H1 (cell line): ENCODE measurements around the gene SPATA19. TPM values are rescaled to one million over a fixed set of nuclear protein-coding genes. Genes with fewer than 3 reads are reported as not detected.

Experiments used
- CTCF ChIA-PET: fragments of 300-600 bp; sonication (Branson Sonifier 250); formaldehyde crosslinking; loops from one replicate; lab custom pipeline; 2021; ENCODE audit not compliant: partially characterized antibody; lab: Charles Lee
- POLR2A ChIA-PET: fragments of 300-600 bp; sonication (Branson Sonifier 250); formaldehyde crosslinking; loops from one replicate; lab custom pipeline; 2021; ENCODE audit warnings: inconsistent platforms; ENCODE audit not compliant: partially characterized antibody; lab: Charles Lee
- DNase-seq, 2 experiments: peaks; one replicate each; pipeline versions ENCODE4 v3.0.0 to v3.0.0-alpha.2; 2010 to 2022; ENCODE audit warnings: low spot score in 2 of 2, low read depth in 1 of 2, mixed read lengths in 1 of 2
- FAIRE-seq: peaks from 2 replicates; lab custom pipeline; 2011; peaks lifted over from hg19 to GRCh38; lab: Jason Lieb, UNC
- H2AFZ ChIP-seq: 2 replicates; pipeline ENCODE4 v1.8.1; 2012; ENCODE audit warnings: low read length, inconsistent platforms
- H2AK5ac ChIP-seq: 2 replicates; pipeline ENCODE4 v1.6.1; 2013; ENCODE audit warnings: low read depth, low read length
- H2BK120ac ChIP-seq: replicated peaks from 2 replicates; pipeline ENCODE3; 2013; ENCODE audit warnings: low read depth, low read length, inconsistent platforms
- H2BK12ac ChIP-seq: 2 replicates; pipeline ENCODE4 v1.6.1; 2013; ENCODE audit warnings: low read depth, low read length
- H2BK15ac ChIP-seq: 2 replicates; pipeline ENCODE4 v1.6.1; 2013; ENCODE audit warnings: low read length
- H2BK20ac ChIP-seq: 2 replicates; pipeline ENCODE4 v1.6.1; 2013; ENCODE audit warnings: low read length
- H2BK5ac ChIP-seq: 2 replicates; pipeline ENCODE4 v1.6.1; 2013; ENCODE audit warnings: low read depth, low read length
- H3K14ac ChIP-seq: 2 replicates; pipeline ENCODE4 v1.6.1; 2013; ENCODE audit warnings: inconsistent platforms; ENCODE audit not compliant: insufficient read length
- H3K18ac ChIP-seq: 2 replicates; pipeline ENCODE4 v1.6.1; 2013; ENCODE audit warnings: low read length; ENCODE audit errors: extremely low read depth
- H3K23ac ChIP-seq: 2 replicates; pipeline ENCODE4 v1.6.1; 2013; ENCODE audit warnings: inconsistent platforms; ENCODE audit not compliant: insufficient read length
- H3K23me2 ChIP-seq: 2 replicates; pipeline ENCODE4 v1.6.1; 2013; ENCODE audit warnings: low read depth, low read length
- H3K27ac ChIP-seq: 2 replicates; pipeline ENCODE4 v1.6.1; 2011; ENCODE audit warnings: low read depth, low read length, inconsistent platforms
- H3K27me3 ChIP-seq, 4 experiments: replicated peaks in 1 of 4; 1 replicate in 1 of 4; 2 replicates in 3 of 4; pipeline versions ENCODE4 v1.6.1 to v1.8.1; 2011 to 2013; ENCODE audit warnings: low read length in 3 of 4, mild to moderate bottlenecking in 3 of 4, inconsistent platforms in 2 of 4, mixed read lengths in 2 of 4, moderate library complexity in 1 of 4; ENCODE audit not compliant: control insufficient read depth in 3 of 4, insufficient read depth in 3 of 4; ENCODE audit errors: extremely low read depth in 1 of 4
- H3K36me3 ChIP-seq, 4 experiments: 2 replicates each; pipeline versions ENCODE4 v1.6.1 to v1.8.1; 2011 to 2013; ENCODE audit warnings: mild to moderate bottlenecking in 4 of 4, low read length in 3 of 4, moderate library complexity in 2 of 4, control low read depth in 1 of 4, inconsistent platforms in 1 of 4; ENCODE audit not compliant: insufficient read depth in 4 of 4, control insufficient read depth in 2 of 4
- H3K4ac ChIP-seq: replicated peaks from 2 replicates; pipeline ENCODE3; 2013; ENCODE audit warnings: low read length, low read depth, mixed read lengths, inconsistent platforms; ENCODE audit not compliant: insufficient read length
- H3K4me1 ChIP-seq, 4 experiments: replicated peaks in 1 of 4; 1 replicate in 1 of 4; 2 replicates in 3 of 4; pipeline versions ENCODE4 v1.6.1 to v1.8.1; 2011 to 2013; ENCODE audit warnings: low read length in 3 of 4, inconsistent platforms in 2 of 4, mixed read lengths in 1 of 4; ENCODE audit not compliant: insufficient read depth in 4 of 4, control insufficient read depth in 3 of 4
- H3K4me2 ChIP-seq, 2 experiments: 2 replicates each; pipeline versions ENCODE4 v1.6.1 to v1.8.1; 2011 to 2013; ENCODE audit warnings: low read depth in 2 of 2, low read length in 2 of 2, control low read depth in 1 of 2, inconsistent platforms in 1 of 2, mild to moderate bottlenecking in 1 of 2; ENCODE audit not compliant: insufficient read depth in 1 of 2
- H3K4me3 ChIP-seq, 4 experiments: fragments of 200-600, 300-600 bp in 1 of 4; sonication (generic), shearing (Covaris generic), sonication (Bioruptor Twin) in 1 of 4; 2 replicates each; pipeline versions ENCODE4 v1.5.1 to v1.8.1; 2011 to 2016; ENCODE audit warnings: low read length in 4 of 4, low read depth in 3 of 4, control low read depth in 2 of 4, inconsistent platforms in 2 of 4, mild to moderate bottlenecking in 2 of 4, mixed read lengths in 1 of 4, moderate library complexity in 1 of 4; ENCODE audit not compliant: insufficient read depth in 2 of 4; ENCODE audit errors: extremely low read depth in 1 of 4
- H3K56ac ChIP-seq: replicated peaks from 2 replicates; pipeline ENCODE3; 2013; ENCODE audit warnings: low read depth, mild to moderate bottlenecking, mixed read lengths, low read length, inconsistent platforms; ENCODE audit not compliant: insufficient read length
- H3K79me1 ChIP-seq: 2 replicates; pipeline ENCODE4 v1.6.1; 2013; ENCODE audit warnings: low read depth, low read length, control low read depth
- H3K79me2 ChIP-seq, 2 experiments: 2 replicates each; pipeline versions ENCODE4 v1.6.1 to v1.8.1; 2012 to 2013; ENCODE audit warnings: low read length in 2 of 2, mild to moderate bottlenecking in 2 of 2, inconsistent platforms in 1 of 2; ENCODE audit not compliant: insufficient read depth in 2 of 2, control insufficient read depth in 1 of 2
- H3K9ac ChIP-seq, 4 experiments: replicated peaks in 1 of 4; 1 replicate in 1 of 4; 2 replicates in 3 of 4; pipeline versions ENCODE4 v1.6.1 to v1.8.1; 2011 to 2013; ENCODE audit warnings: low read depth in 3 of 4, low read length in 3 of 4, control low read depth in 2 of 4, mild to moderate bottlenecking in 2 of 4, moderate library complexity in 2 of 4, inconsistent platforms in 1 of 4; ENCODE audit errors: extremely low read depth in 1 of 4
- H3K9me3 ChIP-seq, 2 experiments: 2 replicates each; pipeline versions ENCODE4 v1.6.1 to v1.8.1; 2012 to 2013; ENCODE audit warnings: mild to moderate bottlenecking in 2 of 2, moderate library complexity in 2 of 2, control low read depth in 1 of 2, inconsistent platforms in 1 of 2, low read depth in 1 of 2, low read length in 1 of 2, mixed read lengths in 1 of 2; ENCODE audit not compliant: insufficient read depth in 2 of 2
- H4K20me1 ChIP-seq, 2 experiments: replicated peaks in 1 of 2; 2 replicates each; pipeline versions ENCODE3 to v1.8.1; 2011 to 2013; ENCODE audit warnings: inconsistent platforms in 2 of 2, low read length in 2 of 2, mild to moderate bottlenecking in 1 of 2; ENCODE audit not compliant: insufficient read depth in 2 of 2, control insufficient read depth in 1 of 2
- H4K5ac ChIP-seq: 2 replicates; pipeline ENCODE4 v1.6.1; 2013; ENCODE audit warnings: low read length, low read depth, mixed read lengths, inconsistent platforms; ENCODE audit not compliant: insufficient read length
- H4K8ac ChIP-seq: 2 replicates; pipeline ENCODE4 v1.8.0; 2013; ENCODE audit warnings: mild to moderate bottlenecking, moderate library complexity, low read length, inconsistent platforms; ENCODE audit not compliant: insufficient read depth; ENCODE audit errors: extremely low read depth
- H4K91ac ChIP-seq: replicated peaks from 2 replicates; pipeline ENCODE3; 2013; ENCODE audit warnings: low read length, mixed read lengths, inconsistent platforms; ENCODE audit not compliant: insufficient read length
- CHD2 ChIP-seq: IDR thresholded peaks from 2 replicates; pipeline ENCODE4 v1.6.1; 2012; ENCODE audit warnings: low read length, improper control_type of control experiment
- GABPA ChIP-seq: IDR thresholded peaks from 2 replicates; pipeline ENCODE4 v1.6.1; 2011; ENCODE audit warnings: mild to moderate bottlenecking, low read length, moderate library complexity, borderline replicate concordance; ENCODE audit not compliant: insufficient read depth
- SIX5 ChIP-seq: IDR thresholded peaks from 2 replicates; pipeline ENCODE4 v1.6.1; 2011; ENCODE audit warnings: mild to moderate bottlenecking, low read depth, low read length
- TEAD4 ChIP-seq: IDR thresholded peaks from 2 replicates; pipeline ENCODE4 v1.6.1; 2012; ENCODE audit warnings: low read depth, low read length, inconsistent platforms, mixed read lengths
- WGBS, 2 experiments: shearing (Covaris generic) in 1 of 2; methylation state at CpG; one replicate each; pipeline versions ENCODE4 v1.1.6 to v1.1.7; 2013 to 2015; ENCODE audit warnings: low lambda C conversion rate in 2 of 2, mixed read lengths in 2 of 2, inconsistent platforms in 1 of 2, low coverage in 1 of 2, missing lambda C conversion rate in 1 of 2; ENCODE audit not compliant: insufficient replicate concordance in 2 of 2, insufficient coverage in 1 of 2, insufficient read length in 1 of 2; ENCODE audit errors: extremely low coverage in 1 of 2, missing lambda C conversion rate in 1 of 2; 5-methylcytosine and 5-hydroxymethylcytosine counted together
- polyA plus RNA-seq, 7 experiments: library from polyadenylated mRNA; depleted of rRNA in 3 of 7; stranded (reverse) in 5 of 7; unstranded in 2 of 7; fragments of >200 nt in 5 of 7; fragments of 200-250 nt in 2 of 7; gene quantifications; 1 replicate in 5 of 7; 2 replicates in 1 of 7; 4 replicates in 1 of 7; pipeline versions ENCODE4 v1.2.1 to v1.2.3, GENCODE V29; 2011 to 2013; ENCODE audit warnings: missing spikeins in 2 of 7, mixed read lengths in 2 of 7
- total RNA-seq: library from RNA; stranded (reverse); fragmentation: NEBNext Ultra II Directional; extraction: Animal tissue kit (Norgen Biotek cat#: 25700); gene quantifications from 2 replicates; pipeline ENCODE4 v1.2.1, GENCODE V29; 2021
- TF ChIP-seq, protein P1 (sequence below): IDR thresholded peaks from 2 replicates; pipeline ENCODE4 v1.6.1; 2012; ENCODE audit warnings: inconsistent platforms
- TF ChIP-seq, protein P2 (sequence below): IDR thresholded peaks from 2 replicates; pipeline ENCODE4 v1.6.1; 2012; ENCODE audit warnings: inconsistent platforms

SPATA19 gene
- total and polyA plus RNA-seq, 2 of the 8 experiments (the other 6 are each of a cell fraction or from before 2014, with no cell fraction given) = not detected

DNA sequence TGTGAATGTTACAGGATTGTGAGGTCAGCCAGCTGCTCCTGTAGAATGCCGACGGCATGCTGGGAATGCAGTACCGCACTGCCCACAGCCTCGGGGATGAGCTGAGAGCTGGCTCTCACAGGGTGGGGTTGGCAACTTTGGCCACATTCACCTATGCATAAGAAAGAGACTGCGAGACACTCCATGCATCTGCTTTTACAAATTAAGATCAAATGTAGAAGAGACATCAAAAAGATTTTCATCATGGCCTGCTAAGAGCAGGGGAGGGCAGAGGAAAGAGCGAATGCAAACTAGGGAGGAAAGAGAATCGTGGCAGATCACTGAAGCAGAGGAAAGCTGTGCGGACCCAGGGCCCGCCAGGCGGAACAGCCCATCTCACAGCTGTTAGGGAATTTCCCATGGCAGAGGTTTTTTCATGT is 49.8 kb upstream of the SPATA19 start:
- Histone ChIP-seq H3K27me3 (no peaks in the 10 kb centered on the region; a peak in 2 of 7 replicates), H3K23ac (no peak overlapping the region), H3K79me2 (no peaks in the 10 kb centered on the region), H3K4me3 (no peak overlapping the region), H3K56ac (no peak overlapping the region), H4K5ac (no peak overlapping the region), H3K23me2 (0 out of 2 replicates have a peak, but pooled peaks cover 2% of the 10 kb centered on the region), H2BK120ac (no peak overlapping the region), H2BK5ac (no peak overlapping the region), H3K14ac (no peak overlapping the region), H3K18ac (no peak overlapping the region), H2BK12ac (no peak overlapping the region), H4K20me1 (no peaks in the 10 kb centered on the region), H2BK20ac (no peak overlapping the region), H3K4ac (no peak overlapping the region), H3K36me3 (peaks cover 0 to 2% (median 0%) of the 10 kb centered on the region in 4 experiments; a peak in 1 of 8 replicates), H3K27ac (no peak overlapping the region), H2AK5ac (no peak overlapping the region), H4K8ac (no peak overlapping the region), H4K91ac (no peak overlapping the region), H3K79me1 (no peaks in the 10 kb centered on the region), H3K9me3 (no peaks in the 10 kb centered on the region), H2BK15ac (no peak overlapping the region), H3K4me1 (peaks cover 7 to 18% (median 11%) of the 10 kb centered on the region in 4 experiments), H3K9ac (no peak overlapping the region), H3K4me2 (peak overlapping the region; percentile 9 to 20; a peak in 3 of 4 replicates), H2AFZ (no peak overlapping the region)
- ChIA-PET POLR2A (interaction anchor here (1.2 to 1.6 kb wide), 2 partner anchors 9 to 10 kb away, joined by 3 to 4 read pairs; no protein-coding TSS in a partner anchor), CTCF (interaction anchor here (1.4 kb wide), 1 partner anchor 31 kb away, joined by 6 read pairs; no protein-coding TSS in a partner anchor)
- DNase-seq = peak in 1 of 2 experiments; percentile 54
- FAIRE-seq = peak; percentile 28
- TF ChIP-seq GABPA = no peak
- TF ChIP-seq, protein P1, sequence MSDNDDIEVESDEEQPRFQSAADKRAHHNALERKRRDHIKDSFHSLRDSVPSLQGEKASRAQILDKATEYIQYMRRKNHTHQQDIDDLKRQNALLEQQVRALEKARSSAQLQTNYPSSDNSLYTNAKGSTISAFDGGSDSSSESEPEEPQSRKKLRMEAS = 0 out of 2 replicates have a peak, but pooled peaks have one; percentile 30
- TF ChIP-seq SIX5 = no peak
- TF ChIP-seq TEAD4 = peak; percentile 88
- TF ChIP-seq CHD2 = no peak
- TF ChIP-seq, protein P2, sequence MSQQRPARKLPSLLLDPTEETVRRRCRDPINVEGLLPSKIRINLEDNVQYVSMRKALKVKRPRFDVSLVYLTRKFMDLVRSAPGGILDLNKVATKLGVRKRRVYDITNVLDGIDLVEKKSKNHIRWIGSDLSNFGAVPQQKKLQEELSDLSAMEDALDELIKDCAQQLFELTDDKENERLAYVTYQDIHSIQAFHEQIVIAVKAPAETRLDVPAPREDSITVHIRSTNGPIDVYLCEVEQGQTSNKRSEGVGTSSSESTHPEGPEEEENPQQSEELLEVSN = no peak
- 34% methylated on average over 10 of the region's 10 CpGs; no CpG with 5 or more reads in 1 of the 2 experiments for WGBS, 2 experiments
